ENCODE measurements around the gene TCF20.

The TCF20 gene

DNA sequence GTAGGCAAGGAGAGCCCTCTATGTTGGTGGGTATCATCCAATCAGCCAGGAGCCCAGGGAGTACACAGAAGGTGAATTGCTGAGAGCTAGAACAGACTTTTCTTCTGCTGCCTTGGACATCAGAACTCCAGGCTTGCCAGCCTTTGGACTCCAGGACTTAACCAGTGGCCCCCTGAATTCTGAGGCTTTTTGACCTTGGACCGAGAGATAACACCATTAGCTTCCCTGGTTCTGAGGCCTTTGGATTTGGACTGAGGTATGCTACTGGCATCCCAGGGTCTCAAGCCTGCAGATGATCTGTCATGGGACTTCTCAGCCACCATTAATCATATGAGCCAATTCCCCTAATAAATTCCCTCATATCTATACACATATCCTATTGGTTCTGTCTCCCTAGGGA lies 21.5 kb downstream of the TCF20 start:
- TF ChIP-seq, protein P1, sequence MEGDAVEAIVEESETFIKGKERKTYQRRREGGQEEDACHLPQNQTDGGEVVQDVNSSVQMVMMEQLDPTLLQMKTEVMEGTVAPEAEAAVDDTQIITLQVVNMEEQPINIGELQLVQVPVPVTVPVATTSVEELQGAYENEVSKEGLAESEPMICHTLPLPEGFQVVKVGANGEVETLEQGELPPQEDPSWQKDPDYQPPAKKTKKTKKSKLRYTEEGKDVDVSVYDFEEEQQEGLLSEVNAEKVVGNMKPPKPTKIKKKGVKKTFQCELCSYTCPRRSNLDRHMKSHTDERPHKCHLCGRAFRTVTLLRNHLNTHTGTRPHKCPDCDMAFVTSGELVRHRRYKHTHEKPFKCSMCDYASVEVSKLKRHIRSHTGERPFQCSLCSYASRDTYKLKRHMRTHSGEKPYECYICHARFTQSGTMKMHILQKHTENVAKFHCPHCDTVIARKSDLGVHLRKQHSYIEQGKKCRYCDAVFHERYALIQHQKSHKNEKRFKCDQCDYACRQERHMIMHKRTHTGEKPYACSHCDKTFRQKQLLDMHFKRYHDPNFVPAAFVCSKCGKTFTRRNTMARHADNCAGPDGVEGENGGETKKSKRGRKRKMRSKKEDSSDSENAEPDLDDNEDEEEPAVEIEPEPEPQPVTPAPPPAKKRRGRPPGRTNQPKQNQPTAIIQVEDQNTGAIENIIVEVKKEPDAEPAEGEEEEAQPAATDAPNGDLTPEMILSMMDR (IDR thresholded peaks at IDR 0.05; ENCODE audit: borderline replicate concordance, insufficient read depth, low read depth, low read length) = no peak
- H3K4me3 ChIP-seq (ENCODE audit: low read depth, low read length) = no peak overlapping the region

DNA sequence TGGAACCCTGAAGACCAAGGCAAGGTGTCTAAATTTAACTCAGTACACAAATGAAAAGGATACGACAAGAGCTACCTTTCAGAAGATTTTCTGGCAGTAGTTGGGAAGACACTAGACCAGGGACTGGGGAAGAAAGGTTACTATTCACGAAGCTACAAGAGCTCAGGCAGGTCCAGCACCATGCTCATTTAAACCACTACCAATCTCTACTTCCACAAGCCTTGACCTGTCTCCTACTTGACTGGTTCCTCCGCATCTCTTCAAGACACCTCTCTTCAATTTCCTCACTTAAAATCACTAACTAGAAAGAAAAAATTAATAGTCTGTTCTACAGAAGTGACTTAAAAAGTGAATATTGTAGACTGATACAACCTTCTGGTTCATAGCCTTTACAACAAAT lies 22.9 kb downstream of the TCF20 start:
- TF ChIP-seq, protein P1 (IDR thresholded peaks at IDR 0.05; ENCODE audit: borderline replicate concordance, insufficient read depth, low read depth, low read length) = no peak
- H3K4me3 ChIP-seq (ENCODE audit: low read depth, low read length) = no peak overlapping the region

DNA sequence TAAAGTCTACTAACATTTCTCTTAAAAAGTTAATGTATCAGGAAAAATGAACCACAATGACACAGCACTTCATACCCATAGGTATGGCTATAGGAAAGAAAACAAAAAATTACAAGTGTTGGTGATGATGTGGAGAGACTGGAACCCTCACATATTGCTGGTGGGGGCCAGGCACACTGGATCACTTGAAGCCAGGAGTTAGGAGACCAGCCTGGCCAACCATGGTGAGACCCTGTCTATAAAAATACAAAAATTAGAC lies 26.7 kb downstream of the TCF20 start:
- H3K4me3 ChIP-seq (ENCODE audit: low read depth, low read length) = no peak overlapping the region
- TF ChIP-seq, protein P1 (IDR thresholded peaks at IDR 0.05; ENCODE audit: borderline replicate concordance, insufficient read depth, low read depth, low read length) = no peak

DNA sequence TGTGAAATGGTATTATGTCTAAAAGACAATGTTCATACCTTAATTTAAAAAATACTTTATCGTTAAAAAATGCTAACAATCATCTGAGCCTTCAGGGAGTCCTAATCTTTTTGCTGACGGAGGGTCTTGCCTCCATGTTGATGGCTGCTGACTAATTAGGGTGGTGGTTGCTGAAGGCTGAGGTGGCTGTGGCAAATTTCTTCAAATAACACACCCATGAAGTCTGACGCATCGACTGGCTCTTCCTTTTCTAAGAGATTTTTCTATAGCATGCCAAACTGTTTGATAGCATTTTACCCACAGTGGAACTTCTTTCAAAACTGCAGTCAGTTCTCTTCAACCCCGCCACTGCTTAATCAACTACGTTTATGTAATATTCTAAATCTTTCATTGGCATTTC lies 33.6 kb downstream of the TCF20 start:
- H3K4me3 ChIP-seq (ENCODE audit: low read depth, low read length) = no peak overlapping the region
- TF ChIP-seq, protein P1 (IDR thresholded peaks at IDR 0.05; ENCODE audit: borderline replicate concordance, insufficient read depth, low read depth, low read length) = no peak

DNA sequence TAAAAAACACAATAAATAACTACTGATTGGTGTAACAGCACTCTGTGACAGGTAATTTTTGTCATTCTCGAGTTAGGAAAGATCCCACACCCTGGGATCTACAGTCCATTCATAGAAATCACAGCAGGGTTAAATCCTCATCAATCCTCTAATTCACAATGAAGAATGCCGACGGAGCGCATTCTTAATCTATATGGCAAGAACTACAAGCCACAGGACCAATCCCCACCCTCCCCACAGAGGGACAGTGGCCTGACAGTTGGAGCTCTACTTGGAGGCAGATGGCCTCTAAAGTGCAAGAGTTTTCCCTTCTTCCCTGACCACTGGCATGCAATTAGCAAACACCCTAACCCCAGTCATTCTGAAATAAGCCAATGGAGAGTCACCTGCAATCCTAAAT lies 34.2 kb downstream of the TCF20 start:
- TF ChIP-seq, protein P1 (IDR thresholded peaks at IDR 0.05; ENCODE audit: borderline replicate concordance, insufficient read depth, low read depth, low read length) = no peak
- H3K4me3 ChIP-seq (ENCODE audit: low read depth, low read length) = no peak overlapping the region

DNA sequence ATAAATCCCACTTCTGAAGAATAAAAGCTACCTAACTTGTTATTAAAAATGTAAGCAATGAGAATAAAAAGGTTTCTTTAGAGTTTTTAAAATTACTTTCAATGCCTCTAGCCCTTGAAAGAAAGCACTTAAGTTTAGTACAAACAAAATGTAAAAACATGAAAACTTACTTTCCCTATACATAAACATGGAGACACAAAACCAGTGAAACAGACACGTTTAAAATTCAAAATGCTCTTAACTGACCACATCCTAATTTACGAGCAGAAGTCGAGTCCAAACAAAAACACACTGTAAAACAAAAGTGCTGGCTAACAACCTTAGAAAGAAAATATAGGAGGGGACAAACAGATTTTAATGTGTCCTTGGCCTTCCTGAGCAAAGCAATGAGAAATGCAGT lies 36.6 kb downstream of the TCF20 start:
- H3K4me3 ChIP-seq (ENCODE audit: low read depth, low read length) = no peak overlapping the region
- TF ChIP-seq, protein P1 (IDR thresholded peaks at IDR 0.05; ENCODE audit: borderline replicate concordance, insufficient read depth, low read depth, low read length) = no peak

DNA sequence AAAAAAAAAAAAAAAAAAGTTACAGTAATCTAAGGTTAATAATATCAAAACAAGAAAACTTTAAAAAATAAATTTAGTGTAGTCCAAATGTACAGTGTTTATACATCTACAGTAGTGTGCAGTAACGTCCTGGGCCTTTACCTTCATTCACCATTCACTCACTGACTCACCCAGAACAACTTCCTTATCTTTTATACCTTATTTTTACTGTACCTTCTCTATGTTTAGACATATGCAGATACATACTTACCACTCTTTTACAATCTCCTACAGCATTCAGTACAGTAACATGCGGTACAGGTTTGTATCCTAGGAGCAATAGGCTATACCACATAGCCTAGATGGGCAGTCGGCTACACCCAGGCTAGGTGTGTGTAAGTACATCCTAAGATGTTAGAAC lies 38.5 kb downstream of the TCF20 start:
- no peak overlapping the region for H3K4me3 ChIP-seq (ENCODE audit: low read depth, low read length)
- TF ChIP-seq, protein P1 (IDR thresholded peaks at IDR 0.05; ENCODE audit: borderline replicate concordance, insufficient read depth, low read depth, low read length) = no peak

Data from GM12875 (cell line).